Chondrocyte (in vitro differentiated cells): ENCODE measurements around the gene HCN4. TPM values are rescaled to one million over a fixed set of nuclear protein-coding genes. Genes with fewer than 3 reads are reported as not detected.

ENCODE experiments used
- DNase-seq: peaks from one replicate; pipeline ENCODE4 v3.0.0; 2021; ENCODE audit warnings: mixed read lengths, low spot score
- H3K27ac Mint-ChIP-seq: one replicate; pipeline ENCODE4 v1.8.0; 2021; ENCODE audit warnings: mild to moderate bottlenecking, moderate library complexity, mixed read lengths; ENCODE audit not compliant: unreplicated experiment
- H3K27me3 Mint-ChIP-seq: 2 replicates; pipeline ENCODE4 v1.8.0; 2021; ENCODE audit warnings: low read depth, mixed read lengths
- H3K36me3 Mint-ChIP-seq: 2 replicates; pipeline ENCODE4 v1.8.0; 2021; ENCODE audit warnings: low read depth, mixed read lengths
- H3K4me1 Mint-ChIP-seq: 2 replicates; pipeline ENCODE4 v1.8.0; 2021; ENCODE audit warnings: low read depth, mild to moderate bottlenecking, mixed read lengths
- H3K4me3 Mint-ChIP-seq: one replicate; pipeline ENCODE4 v1.8.0; 2021; ENCODE audit warnings: mild to moderate bottlenecking, moderate library complexity, mixed read lengths; ENCODE audit not compliant: unreplicated experiment
- H3K9me3 Mint-ChIP-seq: 2 replicates; pipeline ENCODE4 v1.8.0; 2021; ENCODE audit warnings: low read depth, mixed read lengths
- CTCF ChIP-seq: fragments of 200-600 bp; sonication (generic); IDR thresholded peaks from 2 replicates; pipeline ENCODE4 v1.5.0; 2021; ENCODE audit warnings: antibody characterized with exemption, mild to moderate bottlenecking, moderate library complexity
- total RNA-seq: library from RNA; stranded (reverse); gene quantifications from 3 replicates; pipeline ENCODE4 v1.2.1, GENCODE V29; 2021

Gene HCN4
- total RNA-seq, 1 donor from 2014 or later: 0.05 TPM

DNA sequence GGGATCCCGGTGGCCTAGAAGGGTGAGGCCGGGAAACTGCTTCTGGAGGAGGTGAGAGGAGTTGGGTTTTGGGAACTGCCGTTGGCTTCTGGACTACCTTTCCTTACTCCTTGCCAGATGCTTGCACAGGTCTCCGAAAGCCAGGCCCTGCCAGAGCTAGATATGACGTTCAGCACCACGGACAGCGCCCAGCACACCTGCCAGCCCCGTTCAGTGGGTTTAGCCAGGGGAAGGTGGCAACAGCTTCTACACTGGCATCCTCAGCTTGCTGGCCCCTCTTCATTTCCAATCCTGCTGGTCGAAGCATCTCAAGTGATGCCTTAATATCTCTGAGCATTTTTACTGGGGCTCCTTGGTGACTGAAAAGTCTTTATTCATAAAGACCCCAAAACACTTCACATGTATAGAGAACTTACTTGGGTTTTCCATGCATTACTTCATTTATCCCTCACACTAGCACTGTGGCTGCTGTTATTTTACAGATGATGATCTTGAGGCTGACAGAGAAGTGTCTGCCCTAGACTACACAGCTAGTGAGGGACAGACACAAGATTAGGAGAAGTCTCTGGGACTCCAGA, 21.9 kb downstream of the HCN4 start:
- Mint-ChIP-seq H3K36me3 (no peaks in the 10 kb centered on the region), H3K27ac (no peak overlapping the region), H3K4me3 (no peak overlapping the region), H3K4me1 (no peaks in the 10 kb centered on the region), H3K27me3 (peaks cover 17% of the 10 kb centered on the region), H3K9me3 (peaks cover 10% of the 10 kb centered on the region)
- DNase-seq: no peak
- TF ChIP-seq CTCF: no peak

DNA sequence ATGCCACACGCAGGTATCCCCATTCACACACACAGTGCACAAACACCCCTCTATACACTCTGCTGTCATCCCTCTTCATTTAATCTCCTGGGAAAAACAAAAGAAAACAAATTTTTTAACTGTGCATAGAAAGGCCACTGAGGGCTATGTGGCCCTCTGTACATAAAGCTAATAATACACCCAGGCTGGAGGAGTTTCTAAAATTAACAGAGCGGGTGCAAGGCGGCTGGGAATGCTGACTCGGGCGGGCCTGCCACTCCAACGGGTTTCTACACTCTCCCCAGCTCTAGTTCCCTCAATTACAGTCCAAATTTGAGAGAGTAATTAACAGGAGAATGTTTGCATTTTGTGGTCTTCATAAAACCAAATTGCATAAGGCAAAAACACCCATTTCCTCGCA, 23.1 kb downstream of the HCN4 start:
- no peak for TF ChIP-seq CTCF
- Mint-ChIP-seq H3K9me3 (peaks cover 10% of the 10 kb centered on the region), H3K27ac (no peak overlapping the region), H3K4me1 (no peaks in the 10 kb centered on the region), H3K4me3 (no peak overlapping the region), H3K36me3 (no peaks in the 10 kb centered on the region), H3K27me3 (peaks cover 17% of the 10 kb centered on the region)
- no peak for DNase-seq

DNA sequence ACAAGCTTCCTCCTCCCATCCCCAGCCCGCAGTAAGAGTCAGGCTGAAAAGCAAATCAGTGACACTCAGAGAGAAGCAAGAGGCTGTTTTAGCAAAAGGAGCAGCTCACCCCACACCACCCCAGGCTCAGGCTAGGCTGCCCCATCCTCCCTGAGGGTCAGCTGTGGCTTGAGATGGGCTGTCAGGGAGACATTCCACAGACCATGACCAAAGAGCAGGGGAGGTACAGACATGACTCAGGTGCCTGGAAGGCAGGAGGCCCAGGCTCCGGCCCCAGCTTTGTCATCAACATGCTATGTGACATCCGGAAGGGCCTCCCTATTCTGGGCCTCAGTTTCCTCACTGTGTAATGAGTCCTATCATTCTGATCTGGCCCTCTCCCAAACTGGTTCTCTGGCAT, 24.7 kb downstream of the HCN4 start:
- H3K27me3 Mint-ChIP-seq: peaks cover 19% of the 10 kb centered on the region

GRCh38 chr15:73341886-73342600, 26.7 kb downstream of the HCN4 start:
- peaks cover 22% of the 10 kb centered on the region for H3K27me3 Mint-ChIP-seq

More for the DNA sequence above, 24.7 kb downstream of the HCN4 start:
- no peaks in the 10 kb centered on the region for H3K36me3 Mint-ChIP-seq
- H3K4me3 Mint-ChIP-seq: no peak overlapping the region
- H3K9me3 Mint-ChIP-seq: peaks cover 10% of the 10 kb centered on the region
- no peaks in the 10 kb centered on the region for H3K4me1 Mint-ChIP-seq
- no peak for TF ChIP-seq CTCF
- H3K27ac Mint-ChIP-seq: no peak overlapping the region
- no peak for DNase-seq

More at GRCh38 chr15:73341886-73342600, 26.7 kb downstream of the HCN4 start:
- Mint-ChIP-seq H3K27ac (no peak overlapping the region), H3K9me3 (peaks cover 10% of the 10 kb centered on the region), H3K4me3 (no peak overlapping the region), H3K4me1 (no peaks in the 10 kb centered on the region), H3K36me3 (no peaks in the 10 kb centered on the region)
- no peak for TF ChIP-seq CTCF
- no peak for DNase-seq
